ENCODE measurements around the gene MYL11.

Gene MYL11

GRCh38 chr16:30366511-30366910 lies 8.1 kb upstream of the MYL11 start:
- H3K4me3 ChIP-seq (ENCODE audit: low read depth, low read length), result no peak overlapping the region
- POLR2A ChIA-PET, result interaction anchor here (0.5 to 0.6 kb wide), 2 partner anchors 11 to 31 kb away, joined by 3 read pairs; partner anchors contain the start of gene CD2BP2

GRCh38 chr16:30367349-30368009 lies 7.1 kb upstream of the MYL11 start:
- Histone ChIP-seq H3K4me1 (ENCODE audit: control insufficient read depth, insufficient read depth, low read length) (peaks cover 7% of the 10 kb centered on the region), H3K36me3 (ENCODE audit: control insufficient read depth in 2 of 2, insufficient read depth in 1 of 2, low read length in 2 of 2) (peaks cover 19 to 48% of the 10 kb centered on the region in 2 experiments; a peak in 2 of 3 replicates), H3K27ac (ENCODE audit: extremely low read depth, low read depth, low read length) (no peak overlapping the region; the same call in 1 of the 2 replicates), H3K9me3 (ENCODE audit: control insufficient read depth, insufficient read depth, low read depth, low read length) (no peaks in the 10 kb centered on the region), H3K4me3 (ENCODE audit: low read depth, low read length) (peak overlapping the region; percentile 74)
- CTCF ChIA-PET, result interaction anchor here (0.6 to 1.1 kb wide), 2 partner anchors 9 to 12 kb away, joined by 3 read pairs; no protein-coding TSS in a partner anchor
- TF ChIP-seq IKZF3 (tag by site-specific recombination; IDR thresholded peaks at IDR 0.05) (no peak), ZBTB11 (tag by site-specific recombination; conservative IDR thresholded peaks at IDR 0.05; ENCODE audit: low read depth) (0 out of 2 replicates have a peak, but pooled peaks have one; percentile 26), TSHZ1 (tag by site-specific recombination; IDR thresholded peaks at IDR 0.05; ENCODE audit: borderline replicate concordance) (no peak), ZBTB20 (tag by site-specific recombination; IDR thresholded peaks at IDR 0.05) (no peak)
- POLR2A ChIA-PET, result interaction anchor here (0.6 to 4.0 kb wide), 2 partner anchors 12 to 40 kb away, joined by 3 to 32 read pairs; partner anchors contain the start of genes CD2BP2 and ZNF771

More at GRCh38 chr16:30366511-30366910, 8.1 kb upstream of the MYL11 start:
- Histone ChIP-seq H3K27ac (ENCODE audit: extremely low read depth, low read depth, low read length) (no peak overlapping the region), H3K9me3 (ENCODE audit: control insufficient read depth, insufficient read depth, low read depth, low read length) (no peaks in the 10 kb centered on the region), H3K36me3 (ENCODE audit: control insufficient read depth in 2 of 2, insufficient read depth in 1 of 2, low read length in 2 of 2) (peaks cover 21 to 52% of the 10 kb centered on the region in 2 experiments; a peak in 2 of 3 replicates), H3K4me1 (ENCODE audit: control insufficient read depth, insufficient read depth, low read length) (peaks cover 2% of the 10 kb centered on the region)
- CTCF ChIA-PET, result interaction anchor here (0.6 to 3.1 kb wide), 2 partner anchors 11 to 42 kb away, joined by 3 to 16 read pairs; no protein-coding TSS in a partner anchor
- TF ChIP-seq ZNF621 (tag by site-specific recombination; IDR thresholded peaks at IDR 0.05) (no peak), ZNF292 (tag by site-specific recombination; IDR thresholded peaks at IDR 0.05; ENCODE audit: borderline replicate concordance, low read depth) (no peak), ZNF677 (tag by site-specific recombination; IDR thresholded peaks at IDR 0.05) (no peak), ZNF707 (tag by site-specific recombination; IDR thresholded peaks at IDR 0.05) (no peak), ZNF311 (tag by site-specific recombination; IDR thresholded peaks at IDR 0.05; ENCODE audit: borderline replicate concordance) (no peak), ZNF639 (tag by site-specific recombination; IDR thresholded peaks at IDR 0.05) (no peak)

Data from HEK293 (cell line).